GM18867 (cell line): ENCODE measurements around the gene TNN.
A peak's percentile ranks its signal among the peaks of the same experiment; 100 is the strongest.

Source experiments
- ATAC-seq: cut with Tn5 transposase; IDR thresholded peaks from one replicate; pipeline ENCODE4 v1.9.1; 2021; ENCODE audit warnings: mild to moderate bottlenecking, moderate library complexity; ENCODE audit not compliant: unreplicated experiment

TNN gene

DNA sequence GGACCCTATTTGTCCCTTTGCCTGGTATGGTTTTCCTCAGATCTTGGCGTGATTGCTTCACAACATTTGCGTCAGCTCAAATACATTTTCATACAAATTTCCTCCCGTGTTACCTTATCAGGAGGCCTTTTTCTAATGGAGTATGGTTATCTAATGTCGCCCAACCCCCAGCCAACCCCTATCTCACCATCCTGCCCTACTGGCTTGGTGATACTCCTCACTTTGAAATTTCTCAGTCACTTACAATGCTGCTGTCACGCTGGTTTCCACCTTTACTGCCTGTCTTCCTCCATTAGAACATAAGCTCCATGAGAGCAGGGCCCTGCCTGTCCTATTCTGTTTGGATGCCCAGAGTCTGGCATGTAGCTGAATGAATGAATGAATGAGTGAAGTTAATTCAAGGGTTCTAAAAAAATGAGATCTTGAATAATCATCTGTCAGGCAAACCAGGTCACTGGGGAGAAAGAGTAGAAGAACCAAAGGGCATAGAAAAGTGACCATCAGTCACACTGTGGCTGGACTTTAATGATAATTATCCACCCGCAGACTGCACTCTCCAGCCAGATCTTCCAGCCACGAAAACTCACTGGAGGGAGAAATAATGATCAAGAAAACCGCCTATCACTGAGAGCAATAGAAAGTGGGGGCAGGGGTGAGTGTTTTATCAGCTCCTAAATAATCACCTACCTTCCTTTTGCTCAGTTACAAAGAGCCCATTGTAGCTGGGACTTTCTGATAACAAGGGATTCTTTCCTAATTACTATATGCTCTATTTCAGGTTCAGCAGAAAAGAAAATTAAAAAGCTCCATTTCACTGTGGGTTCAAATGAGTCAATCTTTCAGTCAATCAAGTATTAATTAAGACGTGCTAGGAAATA is 103.6 kb downstream of the TNN start:
- ATAC-seq: no peak

DNA sequence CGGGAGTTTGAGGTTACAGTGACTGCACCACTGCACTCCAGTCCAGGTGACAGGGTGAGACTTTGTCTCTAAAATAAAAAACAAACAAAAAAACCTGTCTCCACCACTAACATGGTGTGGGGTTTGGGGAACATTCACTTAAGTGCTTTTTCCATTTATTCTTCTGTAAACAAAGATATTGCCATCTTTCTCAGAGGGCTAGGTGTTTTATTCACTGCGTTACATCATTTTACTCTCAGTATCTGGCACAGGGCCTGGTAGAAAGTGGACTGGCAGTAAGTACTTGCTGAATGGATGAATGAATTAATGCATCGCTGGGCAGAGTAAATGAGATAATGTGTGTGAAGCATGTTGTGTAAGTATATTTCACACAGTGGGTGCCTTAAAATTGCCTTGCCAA is 104.9 kb downstream of the TNN start:
- no peak for ATAC-seq

DNA sequence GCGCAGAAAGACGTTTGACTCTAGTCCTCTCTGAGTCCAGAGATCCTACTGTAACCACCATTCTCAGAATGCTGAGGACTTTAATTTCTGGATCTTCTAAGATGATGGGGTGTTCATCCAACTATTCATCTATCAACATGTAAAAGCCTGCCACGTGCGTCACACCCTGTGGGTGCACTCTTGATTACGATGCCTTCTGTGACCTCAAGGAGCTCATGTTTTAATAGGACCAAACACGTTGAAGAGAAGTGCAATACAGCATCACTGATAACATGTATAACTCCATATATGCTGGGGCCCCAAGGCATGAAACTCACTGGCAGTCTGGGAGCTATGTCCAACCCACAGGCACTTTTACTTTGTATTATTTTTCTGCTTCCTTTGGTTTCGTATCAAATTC is 105.9 kb downstream of the TNN start:
- ATAC-seq: no peak

DNA sequence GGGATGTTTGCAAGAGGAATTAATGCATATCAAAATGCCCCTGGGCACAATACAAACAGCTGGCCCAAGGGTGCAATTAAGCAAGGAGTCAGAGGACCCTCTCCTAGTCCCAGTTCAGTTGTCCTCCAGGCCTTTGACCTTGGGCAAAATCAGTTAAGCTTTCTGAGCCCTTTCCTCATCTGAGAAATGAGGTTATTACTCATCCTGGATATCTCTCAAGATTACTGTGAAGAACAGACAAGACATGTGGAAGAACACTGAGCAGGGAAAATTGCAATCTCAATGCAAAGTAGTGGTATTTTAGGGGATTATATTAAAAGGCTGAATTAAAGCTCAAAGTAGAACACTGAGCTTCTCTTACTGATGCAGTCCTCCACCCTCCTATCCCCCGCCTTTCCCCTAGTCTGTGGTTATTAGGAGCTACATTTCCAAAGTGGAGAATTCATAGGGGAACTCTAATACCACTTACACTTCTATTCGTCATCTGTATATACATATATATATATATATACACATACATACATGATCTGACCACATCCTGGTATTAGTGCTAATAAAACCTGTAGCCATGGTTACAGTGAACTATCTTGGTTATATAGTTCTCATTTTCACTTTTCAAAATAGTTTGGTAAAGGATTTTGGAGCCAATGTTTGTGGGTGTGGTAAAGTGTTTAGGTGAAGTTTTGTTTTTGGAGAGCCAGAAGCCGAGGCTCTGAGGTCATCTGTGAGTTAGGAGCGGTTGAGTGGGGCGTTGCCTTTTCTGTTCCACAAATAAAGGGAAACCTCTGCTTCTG is 106.9 kb downstream of the TNN start:
- ATAC-seq: peak; percentile 64

DNA sequence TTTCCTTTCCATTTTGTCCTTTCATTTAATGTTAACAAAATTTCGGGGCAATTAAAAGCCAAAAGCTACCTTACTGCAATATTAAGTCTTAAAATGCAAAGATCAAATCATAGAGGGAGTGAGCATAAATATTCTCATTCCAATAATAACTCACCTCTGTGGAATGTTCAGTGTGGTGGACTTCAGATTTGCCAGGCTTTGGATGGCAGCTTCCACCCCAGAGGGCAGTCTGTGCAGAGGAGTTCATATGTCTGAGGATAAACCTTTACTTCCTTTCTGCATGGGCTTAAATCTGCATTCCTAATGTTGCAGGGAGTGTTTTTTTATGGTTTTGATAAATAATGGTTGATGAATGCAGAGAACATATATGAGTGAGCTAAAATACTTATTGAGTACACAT is 108.6 kb downstream of the TNN start:
- no peak for ATAC-seq

GRCh38 chr1:175178056-175178455 is 110.4 kb downstream of the TNN start:
- ATAC-seq: no peak

- no peak for ATAC-seq
Measured at GRCh38 chr1:175178456-175178855, 110.8 kb downstream of the TNN start.

DNA sequence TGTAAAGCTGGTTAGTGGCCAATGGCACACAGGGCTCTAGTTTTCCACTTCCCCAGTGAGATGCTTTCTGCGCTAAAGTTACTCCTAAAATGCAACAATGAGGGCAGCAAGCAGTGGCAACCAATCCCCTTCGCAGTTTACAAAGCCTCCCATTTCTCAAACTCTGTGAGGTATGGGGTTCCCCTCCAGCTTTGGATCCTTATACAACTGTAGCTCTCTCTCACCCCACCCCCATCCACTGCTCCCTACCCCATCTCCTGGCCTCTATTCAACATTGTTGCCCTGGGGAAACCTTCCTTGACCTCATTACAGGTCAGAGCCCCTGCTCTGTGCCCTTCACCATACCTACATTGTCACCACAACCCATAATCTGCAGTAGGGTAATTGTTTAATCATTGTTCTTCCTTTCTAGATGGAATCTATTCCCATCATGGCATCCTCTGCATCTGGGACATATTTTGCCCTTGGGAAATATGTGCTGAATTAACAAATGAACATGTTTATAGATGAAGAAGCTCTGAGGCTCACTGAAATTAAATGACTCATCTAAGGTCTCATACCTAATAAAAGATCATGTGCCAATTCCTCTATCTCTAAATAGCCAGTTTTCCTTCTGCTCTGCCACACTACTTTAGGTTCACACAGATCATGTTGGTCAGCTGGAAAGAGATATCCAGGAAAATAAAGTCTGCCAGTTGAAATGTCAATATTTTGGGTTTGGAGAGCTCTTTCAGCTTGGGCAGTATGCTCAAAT is 112.4 kb downstream of the TNN start:
- ATAC-seq: no peak

GRCh38 chr1:175182201-175182746 is 114.6 kb downstream of the TNN start:
- no peak for ATAC-seq

DNA sequence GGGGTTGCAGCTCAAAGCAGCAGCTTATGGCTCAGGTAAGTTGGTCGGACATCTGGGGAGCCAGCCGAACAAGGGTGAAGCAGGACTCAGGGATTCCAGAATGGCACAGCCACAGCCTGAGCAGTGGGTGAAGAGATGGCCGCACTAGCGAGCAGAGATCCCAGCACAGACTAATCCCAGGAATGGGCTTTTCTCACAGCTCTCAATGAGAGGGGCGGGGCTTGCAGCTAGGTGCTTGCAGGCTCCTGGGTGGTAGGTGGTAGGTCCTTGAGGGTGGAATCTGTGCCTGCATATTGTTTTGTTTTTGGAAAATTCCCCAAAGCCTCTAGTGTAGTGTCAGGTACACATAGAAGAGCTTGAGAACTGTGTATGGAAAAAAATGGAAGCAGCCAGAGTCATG is 116.0 kb downstream of the TNN start:
- ATAC-seq: no peak

DNA sequence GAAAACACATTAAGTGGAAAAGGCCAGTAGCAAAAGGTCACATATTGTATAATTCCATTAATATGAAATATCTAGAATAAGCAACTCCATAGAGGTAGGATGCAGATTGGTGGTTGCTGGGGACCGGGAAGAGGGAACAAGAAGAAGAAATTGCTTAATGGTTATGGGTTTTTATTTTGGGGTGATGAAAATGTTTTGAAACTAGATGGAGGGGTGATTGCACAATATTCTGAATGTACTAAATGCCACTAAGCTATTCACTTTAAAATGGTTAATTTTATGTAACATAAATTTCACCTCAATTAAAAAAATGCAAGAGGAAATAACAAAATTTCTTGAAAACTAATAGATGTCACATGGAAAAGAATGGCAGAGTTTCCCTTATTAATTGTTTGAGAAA is 118.3 kb downstream of the TNN start:
- ATAC-seq: no peak

DNA sequence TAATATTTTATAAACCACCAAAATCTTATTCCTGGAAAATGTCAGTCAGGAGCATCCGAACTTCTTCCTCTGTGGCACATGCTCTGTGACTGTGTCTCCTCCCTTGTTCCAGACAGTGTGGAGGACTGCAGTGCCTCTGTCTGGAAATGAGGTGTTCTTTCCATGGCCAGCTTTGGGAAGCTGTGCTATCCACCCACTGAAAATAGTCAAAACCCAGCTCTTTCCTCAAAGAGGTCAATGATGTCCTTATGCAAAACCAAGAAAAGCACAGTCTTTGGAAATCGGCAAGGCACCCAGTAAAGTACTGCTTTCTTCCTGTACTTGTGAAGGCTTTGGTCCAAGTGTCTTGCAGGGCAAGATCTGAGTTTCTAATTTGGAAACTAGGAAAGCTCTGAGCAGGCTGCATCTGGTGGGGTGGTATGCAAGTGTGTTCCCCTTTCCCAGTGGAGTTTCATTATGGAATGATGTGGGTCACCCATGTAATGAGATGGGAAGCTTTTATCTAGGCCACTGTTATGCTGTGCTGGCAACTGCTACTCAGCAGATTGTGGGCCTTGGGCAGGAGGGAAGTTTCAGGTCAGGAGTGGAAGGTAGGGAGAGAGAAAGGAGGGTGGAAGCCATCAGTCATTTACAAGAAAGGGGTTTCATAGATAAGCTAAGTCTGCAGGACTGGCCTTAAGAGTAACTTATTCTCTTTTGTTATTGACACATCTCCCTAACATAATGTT is 119.0 kb downstream of the TNN start:
- no peak for ATAC-seq

DNA sequence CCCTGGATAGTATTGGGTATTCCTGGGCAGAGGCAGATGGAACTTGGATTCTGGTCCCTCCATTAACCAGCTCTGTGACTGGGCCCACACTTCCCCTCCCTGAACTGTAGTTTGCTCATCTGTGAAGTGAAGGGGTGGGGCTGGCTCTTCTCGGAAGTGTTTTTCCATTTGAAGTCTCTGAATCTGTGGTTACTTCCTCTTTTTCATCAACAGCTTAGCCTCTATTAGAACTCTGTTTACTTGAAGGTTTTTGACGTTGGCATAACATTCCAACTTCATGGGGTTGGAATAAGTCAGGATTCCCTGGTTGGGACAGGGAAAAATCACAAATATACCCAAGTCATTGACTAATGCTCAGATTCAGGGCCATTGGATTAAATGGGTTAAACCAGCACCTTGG is 121.3 kb downstream of the TNN start:
- ATAC-seq: peak; percentile 63

DNA sequence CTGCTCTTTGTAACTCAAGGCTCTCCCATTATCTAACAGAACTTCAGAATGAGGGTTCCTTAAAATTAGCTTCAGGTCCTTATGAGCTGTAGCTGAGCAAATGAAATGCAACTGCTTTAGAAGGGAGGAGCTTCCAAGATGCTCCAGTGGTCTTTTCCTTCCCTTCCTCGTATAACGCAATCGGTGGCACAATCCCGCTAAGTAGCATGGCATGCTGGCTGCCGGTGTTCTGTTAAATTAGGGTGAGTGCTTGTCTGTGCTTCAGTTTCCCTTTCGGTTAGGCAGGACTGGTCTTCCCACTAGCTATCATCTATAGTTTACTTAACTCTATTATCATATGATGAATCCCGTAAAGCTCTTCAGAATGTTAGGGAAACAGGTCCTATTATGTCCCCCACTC is 124.0 kb downstream of the TNN start:
- ATAC-seq: peak; percentile 33

GRCh38 chr1:175192111-175192629 is 124.5 kb downstream of the TNN start:
- ATAC-seq: no peak

GRCh38 chr1:175192630-175193526 is 125.2 kb downstream of the TNN start, which contains the start of gene KIAA0040:
Gene KIAA0040, minus strand, starts transcription at chr1:175192776. Its CDS starts 31,763 bp downstream, at chr1:175161013.
- peak; percentile 52 for ATAC-seq

- no peak for ATAC-seq
Measured at GRCh38 chr1:175193527-175193910, 125.9 kb downstream of the TNN start.

- ATAC-seq: no peak
Measured at GRCh38 chr1:175195281-175195680, 127.6 kb downstream of the TNN start.

- no peak for ATAC-seq
Measured at GRCh38 chr1:175195798-175196197, 128.2 kb downstream of the TNN start.
